NT2/D1 (cell line): ENCODE measurements around the gene KCNQ1OT1.

Source experiments
- SUZ12 ChIP-seq: IDR thresholded peaks from 2 replicates; pipeline ENCODE4 v1.6.1; 2011; ENCODE audit not compliant: insufficient read length, insufficient read depth; ENCODE audit errors: extremely low read depth
- ZNF274 ChIP-seq: IDR thresholded peaks from 2 replicates; pipeline ENCODE4 v1.6.1; 2011; ENCODE audit warnings: mild to moderate bottlenecking, low read depth, low read length

GRCh38 chr11:2748061-2748813, 48.4 kb upstream of the KCNQ1OT1 start:
- no peak for TF ChIP-seq ZNF274
- TF ChIP-seq SUZ12 = no peak
